Natural killer cell (primary cell): ENCODE results near the gene SLC52A1. TPM values are rescaled to one million over a fixed set of nuclear protein-coding genes. Genes with fewer than 3 reads are reported as not detected.

ENCODE experiments used
- ATAC-seq, 3 donors: fragments of 150-1000 bp in 2 of 3; fragments of 200-7000 bp in 1 of 3; cut with Tn5 transposase; 1 replicate in 1 of 3; 2 replicates in 2 of 3; pipeline ENCODE4 v1.10.0; 2021; ENCODE audit warnings: mild to moderate bottlenecking in 2 of 3, moderate library complexity in 2 of 3
- DNase-seq, 2 donors: peaks; one replicate each; pipeline versions ENCODE4 v3.0.0 to v3.0.0-alpha.2; 2013 to 2021; ENCODE audit warnings: mixed read lengths in 1 of 2
- H3K27ac ChIP-seq: one replicate; pipeline ENCODE4 v1.5.1; 2013; ENCODE audit warnings: mild to moderate bottlenecking, low read length
- H3K27me3 ChIP-seq: one replicate; pipeline ENCODE4 v1.6.1; 2013; ENCODE audit warnings: low read length; ENCODE audit not compliant: control insufficient read depth, insufficient read depth
- H3K36me3 ChIP-seq: one replicate; pipeline ENCODE4 v1.6.1; 2013; ENCODE audit warnings: low read length; ENCODE audit not compliant: control insufficient read depth, insufficient read depth
- H3K4me1 ChIP-seq: one replicate; pipeline ENCODE4 v1.6.1; 2013; ENCODE audit warnings: low read length; ENCODE audit not compliant: control insufficient read depth, insufficient read depth
- H3K4me3 ChIP-seq: one replicate; pipeline ENCODE4 v1.5.1; 2013; ENCODE audit warnings: low read length
- H3K9me3 ChIP-seq: one replicate; pipeline ENCODE4 v1.6.1; 2013; ENCODE audit warnings: low read length; ENCODE audit not compliant: control insufficient read depth, insufficient read depth
- H3K27ac Mint-ChIP-seq, 2 donors: one replicate each; pipeline ENCODE4 v1.8.0; 2022; ENCODE audit warnings: mild to moderate bottlenecking in 2 of 2, mixed read lengths in 2 of 2, moderate library complexity in 1 of 2
- H3K27me3 Mint-ChIP-seq, 2 donors: one replicate each; pipeline ENCODE4 v1.8.0; 2022; ENCODE audit warnings: low read depth in 2 of 2, mixed read lengths in 2 of 2
- H3K36me3 Mint-ChIP-seq: one replicate; pipeline ENCODE4 v1.8.0; 2022; ENCODE audit warnings: mixed read lengths
- H3K4me1 Mint-ChIP-seq, 2 donors: one replicate each; pipeline ENCODE4 v1.8.0; 2022; ENCODE audit warnings: mixed read lengths in 2 of 2
- H3K4me3 Mint-ChIP-seq: one replicate; pipeline ENCODE4 v1.8.0; 2022; ENCODE audit warnings: mild to moderate bottlenecking, moderate library complexity, mixed read lengths
- H3K9me3 Mint-ChIP-seq, 2 donors: one replicate each; pipeline ENCODE4 v1.8.0; 2022; ENCODE audit warnings: mixed read lengths in 2 of 2
- WGBS: methylation state at CpG from one replicate; pipeline ENCODE4 v1.1.7; 2013; ENCODE audit warnings: missing lambda C conversion rate; ENCODE audit not compliant: insufficient coverage; 5-methylcytosine and 5-hydroxymethylcytosine counted together
- intact Hi-C: fragments of 100-400 bp; cut with micrococcal nuclease; formaldehyde crosslinking; loops from one replicate; pipeline ENCODE4 v1.14.2; 2022
- total RNA-seq, 4 donors: library from RNA; stranded (reverse); fragments of 120-200 nt in 1 of 4; gene quantifications; one replicate each; pipeline versions ENCODE4 v1.2.3 to v1.2.4, GENCODE V29; 2013 to 2022
- TF ChIP-seq, protein P1 (sequence below): fragments of 200-600 bp; IDR thresholded peaks from one replicate; pipeline ENCODE4 v1.8.0; 2022; ENCODE audit warnings: antibody characterized with exemption

Gene SLC52A1
- total RNA-seq, 3 donors from 2014 or later (not counting 1 experiment from before 2014, with no cell fraction given): not detected

DNA sequence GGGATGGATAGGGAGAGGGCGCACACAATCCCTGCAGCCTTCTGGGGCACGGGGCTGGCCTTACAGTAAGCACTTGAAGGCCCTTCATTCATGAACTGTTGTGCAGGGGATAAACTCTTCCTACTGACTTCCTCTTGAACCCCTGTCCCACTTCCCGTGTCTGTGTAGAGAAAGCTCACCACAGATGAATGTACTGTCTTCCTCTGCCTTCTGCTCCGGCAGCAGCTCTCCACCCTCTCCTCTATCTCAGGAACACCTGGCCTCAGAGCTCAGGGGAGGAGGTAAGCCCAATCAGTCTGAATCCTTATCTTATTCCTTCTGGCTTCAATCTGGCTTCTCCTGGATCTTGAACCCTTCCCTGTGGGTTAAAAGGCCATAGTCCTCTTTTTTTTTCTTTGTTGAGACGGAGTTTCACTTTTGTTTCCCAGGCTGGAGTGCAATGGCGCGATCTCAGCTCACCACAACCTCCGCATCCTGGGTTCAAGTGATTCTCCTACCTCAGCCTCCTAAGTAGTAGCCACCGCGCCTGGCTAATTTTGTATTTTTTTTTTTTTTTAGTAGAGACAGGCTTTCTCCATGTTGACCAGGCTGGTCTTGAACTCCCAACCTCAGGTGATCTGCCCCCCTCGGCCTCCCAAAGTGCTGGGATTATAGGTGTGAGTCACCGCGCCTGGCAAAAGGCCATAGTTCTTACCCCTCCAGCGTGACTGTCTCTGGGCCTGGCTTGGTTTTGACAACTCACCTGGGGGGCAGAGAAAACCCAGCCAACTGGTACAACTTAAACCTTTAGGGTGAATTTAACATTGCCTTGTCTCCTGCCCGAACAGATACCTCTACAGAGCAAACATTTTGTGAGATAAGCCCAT, 7.2 kb upstream of the SLC52A1 start:
- Histone ChIP-seq H3K4me3 (no peak overlapping the region), H3K27me3 (no peaks in the 10 kb centered on the region), H3K9me3 (no peaks in the 10 kb centered on the region), H3K4me1 (peaks cover 10% of the 10 kb centered on the region), H3K27ac (no peak overlapping the region), H3K36me3 (no peaks in the 10 kb centered on the region)
- WGBS: 72% methylated on average over 9 of the region's 15 CpGs
- Mint-ChIP-seq H3K4me1 (peaks cover 6 to 8% of the 10 kb centered on the region in 2 donors), H3K9me3 (no peaks in the 10 kb centered on the region), H3K27ac (peak overlapping the region in 1 of 2 donors; percentile 12), H3K27me3 (no peaks in the 10 kb centered on the region), H3K36me3 (no peaks in the 10 kb centered on the region), H3K4me3 (peak overlapping the region; percentile 40)
- ATAC-seq (no peak), DNase-seq (peak in 1 of 2 donors; percentile 48)
- TF ChIP-seq, protein P1, sequence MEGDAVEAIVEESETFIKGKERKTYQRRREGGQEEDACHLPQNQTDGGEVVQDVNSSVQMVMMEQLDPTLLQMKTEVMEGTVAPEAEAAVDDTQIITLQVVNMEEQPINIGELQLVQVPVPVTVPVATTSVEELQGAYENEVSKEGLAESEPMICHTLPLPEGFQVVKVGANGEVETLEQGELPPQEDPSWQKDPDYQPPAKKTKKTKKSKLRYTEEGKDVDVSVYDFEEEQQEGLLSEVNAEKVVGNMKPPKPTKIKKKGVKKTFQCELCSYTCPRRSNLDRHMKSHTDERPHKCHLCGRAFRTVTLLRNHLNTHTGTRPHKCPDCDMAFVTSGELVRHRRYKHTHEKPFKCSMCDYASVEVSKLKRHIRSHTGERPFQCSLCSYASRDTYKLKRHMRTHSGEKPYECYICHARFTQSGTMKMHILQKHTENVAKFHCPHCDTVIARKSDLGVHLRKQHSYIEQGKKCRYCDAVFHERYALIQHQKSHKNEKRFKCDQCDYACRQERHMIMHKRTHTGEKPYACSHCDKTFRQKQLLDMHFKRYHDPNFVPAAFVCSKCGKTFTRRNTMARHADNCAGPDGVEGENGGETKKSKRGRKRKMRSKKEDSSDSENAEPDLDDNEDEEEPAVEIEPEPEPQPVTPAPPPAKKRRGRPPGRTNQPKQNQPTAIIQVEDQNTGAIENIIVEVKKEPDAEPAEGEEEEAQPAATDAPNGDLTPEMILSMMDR: no peak
- intact Hi-C loops: no loop called here

GRCh38 chr17:5034651-5035050, 575 bp downstream of the SLC52A1 start:
- H3K36me3 Mint-ChIP-seq: no peaks in the 10 kb centered on the region
- no peak overlapping the region for H3K27ac Mint-ChIP-seq
- Histone ChIP-seq H3K36me3 (no peaks in the 10 kb centered on the region), H3K4me1 (peaks cover 14% of the 10 kb centered on the region), H3K9me3 (no peaks in the 10 kb centered on the region), H3K4me3 (no peak overlapping the region), H3K27ac (no peak overlapping the region), H3K27me3 (no peaks in the 10 kb centered on the region)
- peaks cover 6 to 13% of the 10 kb centered on the region in 2 donors for H3K4me1 Mint-ChIP-seq
- WGBS: 89% methylated on average over 14 of the region's 14 CpGs
- peaks cover 0 to 7% of the 10 kb centered on the region in 2 donors for H3K27me3 Mint-ChIP-seq
- no peak for DNase-seq
- TF ChIP-seq, protein P1: no peak
- intact Hi-C loops: no loop called here
- ATAC-seq: no peak
- no peaks in the 10 kb centered on the region for H3K9me3 Mint-ChIP-seq
- H3K4me3 Mint-ChIP-seq: no peak overlapping the region

DNA sequence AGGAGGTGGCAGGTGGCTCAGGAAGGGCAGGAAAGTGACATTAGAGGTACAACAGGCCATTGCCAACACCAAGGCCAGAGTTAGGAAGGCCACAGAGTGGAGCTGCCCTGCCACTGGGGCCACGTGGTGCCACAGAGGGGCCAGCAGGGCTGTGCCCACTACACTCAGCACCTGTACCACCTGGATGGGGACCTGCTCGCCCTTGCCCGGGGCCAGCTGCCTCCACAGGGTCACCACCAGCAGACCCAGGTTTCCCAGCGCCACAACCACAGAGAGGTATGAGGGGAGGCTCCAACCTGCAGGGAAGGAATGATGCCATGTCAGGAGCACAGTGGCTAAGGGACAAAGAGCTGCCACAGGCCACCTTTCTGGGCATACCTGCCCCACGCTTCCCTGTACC, 1.2 kb downstream of the SLC52A1 start:
- no peaks in the 10 kb centered on the region for H3K36me3 ChIP-seq
- no peaks in the 10 kb centered on the region for H3K9me3 Mint-ChIP-seq
- WGBS: 88% methylated on average over 5 of the region's 5 CpGs
- H3K4me3 ChIP-seq: no peak overlapping the region
- H3K36me3 Mint-ChIP-seq: no peaks in the 10 kb centered on the region
- peaks cover 0 to 7% of the 10 kb centered on the region in 2 donors for H3K27me3 Mint-ChIP-seq
- TF ChIP-seq, protein P1: no peak
- H3K27me3 ChIP-seq: no peaks in the 10 kb centered on the region
- peaks cover 6 to 13% of the 10 kb centered on the region in 2 donors for H3K4me1 Mint-ChIP-seq
- peaks cover 14% of the 10 kb centered on the region for H3K4me1 ChIP-seq
- no peaks in the 10 kb centered on the region for H3K9me3 ChIP-seq
- H3K4me3 Mint-ChIP-seq: no peak overlapping the region
- DNase-seq (no peak), ATAC-seq (no peak)
- intact Hi-C loops: no loop called here
- no peak overlapping the region for H3K27ac Mint-ChIP-seq
- no peak overlapping the region for H3K27ac ChIP-seq
